Forelimb muscle (tissue), 1 donor: ENCODE results near the gene DNASE1L1. TPM values are rescaled to one million over a fixed set of nuclear protein-coding genes. Genes with fewer than 3 reads are reported as not detected.

Experiments
- DNase-seq: peaks from one replicate; pipeline ENCODE4 v3.0.0-alpha.2; 2013; ENCODE audit warnings: low read depth
- polyA plus RNA-seq: library from polyadenylated mRNA; unstranded; fragments of 120-200 nt; gene quantifications from one replicate; pipeline ENCODE4 v1.2.1, GENCODE V29; 2013; ENCODE audit not compliant: insufficient read length

The DNASE1L1 gene
- polyA plus RNA-seq, 1 donor, result 48.6 TPM

- DNase-seq, result no peak
These were observed 40.2 kb downstream of the DNASE1L1 start for GRCh38 chrX:154368630-154369448.

DNA sequence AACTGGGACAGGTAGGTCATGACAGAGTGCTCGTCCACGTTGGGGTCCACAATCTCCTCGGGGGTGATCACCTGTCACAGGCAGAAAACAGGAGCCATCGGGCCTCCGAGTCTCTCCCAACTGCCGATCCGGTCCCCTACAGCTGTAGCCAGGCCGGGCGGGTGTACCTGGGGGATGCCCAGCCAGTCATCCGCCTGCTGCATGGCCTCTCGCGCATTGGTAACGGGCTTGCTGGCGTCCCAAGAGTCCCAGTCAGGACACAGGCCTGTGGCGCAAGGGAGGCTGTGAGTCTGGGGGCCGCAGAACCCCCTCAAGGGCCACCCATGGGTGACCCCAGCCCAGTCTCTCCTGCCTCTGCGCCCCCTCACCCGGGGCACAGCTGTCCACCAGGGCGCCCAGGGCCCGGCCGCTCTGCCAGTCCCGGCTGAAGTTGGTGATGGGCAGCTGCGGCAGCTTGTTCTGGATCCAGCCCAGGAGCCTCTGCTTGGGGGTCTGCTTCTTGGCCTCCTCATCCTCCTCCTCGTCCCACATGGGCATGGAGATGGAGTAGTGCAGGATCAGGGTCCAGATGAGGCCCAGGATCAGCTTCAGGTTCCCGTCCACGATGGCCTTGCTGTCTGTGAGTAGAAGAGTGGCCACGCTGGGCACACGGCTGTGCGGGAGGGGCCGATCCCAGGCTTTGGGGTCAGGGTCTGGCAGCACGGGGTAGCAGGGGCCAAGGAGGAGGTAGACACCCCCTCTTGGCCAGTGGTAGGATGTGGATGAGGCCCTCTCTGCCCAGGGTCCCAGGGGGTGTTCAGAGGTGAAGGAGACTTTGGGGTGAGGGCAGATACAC, 41.4 kb downstream of the DNASE1L1 start:
- DNase-seq, result no peak

- no peak for DNase-seq
These were observed 42.4 kb downstream of the DNASE1L1 start for GRCh38 chrX:154366666-154367055.

GRCh38 chrX:154365997-154366665, 42.9 kb downstream of the DNASE1L1 start:
- DNase-seq, result no peak

DNA sequence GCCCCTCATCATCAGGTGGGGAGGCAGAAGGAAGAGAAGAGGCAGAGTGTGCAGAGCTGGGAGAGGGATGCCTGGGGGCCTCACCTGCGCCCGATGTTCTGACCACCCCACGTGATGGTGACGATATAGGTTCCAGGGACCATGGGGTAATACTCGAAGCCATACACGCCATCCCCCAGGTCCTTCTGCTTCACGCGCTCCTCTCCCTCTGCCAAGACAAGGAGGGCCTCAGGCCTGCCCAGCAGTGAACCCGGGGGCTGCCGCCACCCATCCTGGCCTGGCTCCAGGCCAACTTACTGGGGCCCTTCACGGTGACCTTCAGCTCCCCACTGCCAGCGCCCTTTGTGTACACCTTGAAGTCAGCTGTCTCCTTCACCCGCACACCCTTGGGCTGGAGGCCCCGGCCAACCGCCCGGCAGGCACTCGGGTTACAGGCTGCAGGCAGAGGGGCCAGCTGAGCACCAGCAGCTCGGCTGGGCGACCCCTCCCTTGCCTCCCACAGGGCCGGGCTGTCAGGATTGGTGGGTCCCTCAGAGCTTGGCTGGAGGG, 43.9 kb downstream of the DNASE1L1 start:
- no peak for DNase-seq

DNA sequence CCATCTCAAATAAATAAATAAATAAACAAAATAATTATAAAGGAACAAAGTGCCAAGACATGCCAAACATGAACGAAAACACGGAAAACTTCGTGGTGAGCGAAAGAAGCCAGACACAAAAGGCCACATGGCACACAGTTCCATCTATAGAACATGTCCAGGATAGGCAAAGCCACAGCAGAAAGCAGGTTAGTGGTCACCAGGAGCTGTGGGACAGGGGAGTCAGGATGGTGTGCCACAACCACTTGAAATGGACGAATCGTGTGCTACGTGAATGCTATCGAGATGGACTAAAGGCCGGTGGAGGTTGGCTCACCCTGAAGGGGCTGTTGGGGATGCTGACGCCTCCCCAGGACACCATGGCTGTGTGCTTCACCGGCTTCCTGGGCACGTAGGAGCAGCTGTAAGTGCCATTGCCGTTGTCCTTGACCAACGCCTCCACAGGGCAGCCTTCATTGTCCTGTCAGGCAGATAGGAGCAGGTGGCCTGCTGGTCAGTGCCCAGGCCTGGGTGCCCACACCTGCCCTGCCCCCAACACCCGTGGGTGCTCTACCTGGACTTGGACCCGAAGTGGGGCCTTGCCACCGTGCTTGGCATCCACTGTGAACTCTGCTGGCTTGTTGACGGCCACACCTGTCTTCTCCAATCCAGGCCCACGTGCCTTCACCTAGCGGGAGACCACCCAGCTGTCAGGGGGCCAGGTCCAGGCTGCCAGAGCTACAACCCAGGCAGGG, 45.2 kb downstream of the DNASE1L1 start:
- no peak for DNase-seq

DNA sequence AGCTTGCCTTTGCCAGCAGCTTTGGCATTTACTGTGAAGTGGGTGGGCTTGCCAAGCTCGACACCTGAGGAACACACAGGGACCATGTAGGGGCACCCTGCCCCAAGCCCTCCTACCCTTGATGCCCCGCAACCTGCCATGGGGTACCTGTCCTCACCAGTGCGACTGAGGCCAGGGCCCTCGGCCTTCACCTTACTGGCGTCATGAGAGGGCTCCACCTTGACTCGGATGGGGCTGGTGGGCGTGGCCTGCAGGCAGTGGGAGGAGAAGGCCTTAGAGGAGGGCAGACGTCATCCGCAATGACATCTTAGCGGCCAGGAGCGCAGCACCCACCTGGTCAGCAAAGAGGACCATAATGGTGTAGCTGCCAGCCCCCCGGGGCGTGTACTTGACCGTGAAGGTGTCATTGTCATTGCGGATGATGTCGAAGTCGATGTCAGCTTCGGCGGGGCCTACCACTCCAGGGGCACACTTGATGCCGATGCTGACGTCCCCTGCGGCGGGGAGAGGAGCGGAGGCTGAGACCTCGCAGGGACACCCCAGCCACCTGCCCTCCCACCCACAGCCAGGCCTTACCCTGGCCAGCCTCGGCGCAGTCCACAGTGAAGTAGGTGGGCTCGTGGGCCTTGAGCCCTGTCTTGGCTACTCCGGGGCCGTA, 46.8 kb downstream of the DNASE1L1 start:
- DNase-seq, result no peak

DNA sequence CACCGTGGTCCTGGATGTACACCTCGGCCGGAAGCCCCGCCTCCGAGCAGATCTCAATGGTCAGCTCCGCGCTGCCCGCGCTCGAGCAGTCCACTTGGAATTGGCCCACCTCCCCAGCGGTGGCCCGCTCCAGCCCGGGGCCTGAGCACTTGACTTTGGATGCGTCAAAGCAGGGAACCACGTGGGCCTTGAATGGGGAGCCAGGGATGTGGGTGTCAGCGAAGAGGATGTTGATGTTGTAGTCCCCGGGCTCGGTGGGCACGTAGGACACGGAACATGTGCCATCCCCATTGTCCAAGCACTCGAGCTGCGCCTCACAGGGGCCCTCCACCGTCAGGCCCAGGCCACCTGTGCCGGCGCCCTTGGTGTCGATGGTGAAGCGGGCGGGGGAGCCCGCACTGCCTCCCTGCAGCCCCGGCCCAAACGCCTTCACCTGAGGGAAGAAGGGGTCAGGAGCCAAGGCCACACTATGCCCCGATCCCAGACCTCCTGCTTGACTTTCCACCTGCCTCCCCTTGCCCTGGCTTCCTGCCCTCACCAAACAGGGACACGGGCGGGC, 48.8 kb downstream of the DNASE1L1 start:
- DNase-seq, result no peak

GRCh38 chrX:154359362-154360154, 49.5 kb downstream of the DNASE1L1 start:
- DNase-seq, result no peak

DNA sequence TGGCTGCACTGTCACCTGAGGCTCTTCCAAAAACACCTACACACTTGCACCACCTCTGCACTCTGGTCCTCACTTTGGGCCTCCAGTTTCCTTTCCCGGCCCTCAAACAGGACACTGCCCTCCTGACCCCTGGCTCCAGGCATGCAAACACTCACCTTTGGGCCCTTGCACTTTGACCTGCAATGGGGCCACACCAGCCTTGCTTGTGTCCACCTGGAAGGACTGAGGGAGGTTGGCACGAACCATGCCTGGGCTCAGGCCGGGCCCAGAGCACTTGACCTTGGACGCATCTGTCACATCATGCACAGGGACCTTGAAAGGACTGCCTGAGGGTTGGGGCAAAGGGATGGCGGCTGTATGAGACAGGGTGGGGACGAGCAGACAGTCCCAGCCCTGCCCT, 50.2 kb downstream of the DNASE1L1 start:
- no peak for DNase-seq

DNA sequence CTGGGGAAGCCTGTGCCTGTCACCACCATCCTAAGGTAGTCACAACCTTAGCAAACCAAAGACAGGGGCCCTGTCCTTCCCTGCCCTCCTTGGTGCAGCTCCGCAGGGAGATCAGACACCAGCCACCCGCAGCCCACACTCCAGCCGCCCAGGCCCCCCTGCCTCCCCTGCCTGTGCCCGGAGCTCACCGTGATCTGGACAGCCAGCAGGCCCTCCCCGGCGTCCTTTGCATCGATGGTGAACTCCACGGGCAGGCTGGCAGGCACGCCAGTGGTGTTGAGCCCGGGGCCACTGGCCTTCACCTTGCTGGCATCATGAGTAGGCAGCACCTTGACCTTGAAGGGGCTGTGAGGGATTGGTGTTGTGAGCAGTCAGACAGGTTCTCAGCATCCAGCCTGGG, 51.0 kb downstream of the DNASE1L1 start:
- DNase-seq, result no peak

DNA sequence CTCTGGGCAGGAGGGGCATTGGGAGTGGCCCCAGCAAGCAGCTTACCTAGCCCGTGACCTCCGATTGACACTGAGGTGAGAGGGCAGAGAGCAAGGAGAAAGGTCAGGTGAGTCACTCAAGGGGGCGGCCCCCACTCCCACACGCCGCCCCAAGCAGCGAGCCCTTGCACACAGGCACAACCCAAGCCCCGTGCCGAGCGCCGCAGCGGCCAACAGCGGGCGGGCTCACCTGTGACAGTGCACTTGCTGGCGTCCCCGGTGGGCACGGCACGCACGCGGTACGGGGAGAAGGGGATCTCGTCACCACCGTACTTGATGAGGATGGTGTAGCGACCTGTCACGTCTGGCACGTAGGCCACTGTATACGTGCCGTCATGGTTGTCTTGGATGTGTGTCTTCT, 51.8 kb downstream of the DNASE1L1 start:
- no peak for DNase-seq

DNA sequence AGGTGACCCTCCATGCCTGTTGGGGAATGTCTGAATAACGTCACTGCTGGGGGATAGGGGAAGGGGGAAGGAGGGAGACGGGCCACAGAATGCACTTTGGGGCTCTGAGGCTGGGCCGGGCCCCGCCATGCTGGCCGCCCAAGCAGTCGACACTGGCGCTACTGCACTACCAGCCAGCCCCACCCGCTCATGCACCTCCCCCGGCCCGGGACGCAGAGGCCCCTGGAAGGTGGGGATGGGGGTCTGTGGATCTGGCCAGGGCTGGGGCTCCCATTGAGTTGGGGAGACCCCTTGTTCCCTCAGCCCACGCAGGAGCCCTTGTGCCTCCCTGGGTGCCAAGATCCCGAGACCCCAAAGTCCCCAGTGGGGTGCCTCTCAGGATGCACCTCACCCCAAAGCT, 52.5 kb downstream of the DNASE1L1 start:
- DNase-seq, result no peak

- no peak for DNase-seq
These were observed 53.3 kb downstream of the DNASE1L1 start for GRCh38 chrX:154355776-154356140.

DNA sequence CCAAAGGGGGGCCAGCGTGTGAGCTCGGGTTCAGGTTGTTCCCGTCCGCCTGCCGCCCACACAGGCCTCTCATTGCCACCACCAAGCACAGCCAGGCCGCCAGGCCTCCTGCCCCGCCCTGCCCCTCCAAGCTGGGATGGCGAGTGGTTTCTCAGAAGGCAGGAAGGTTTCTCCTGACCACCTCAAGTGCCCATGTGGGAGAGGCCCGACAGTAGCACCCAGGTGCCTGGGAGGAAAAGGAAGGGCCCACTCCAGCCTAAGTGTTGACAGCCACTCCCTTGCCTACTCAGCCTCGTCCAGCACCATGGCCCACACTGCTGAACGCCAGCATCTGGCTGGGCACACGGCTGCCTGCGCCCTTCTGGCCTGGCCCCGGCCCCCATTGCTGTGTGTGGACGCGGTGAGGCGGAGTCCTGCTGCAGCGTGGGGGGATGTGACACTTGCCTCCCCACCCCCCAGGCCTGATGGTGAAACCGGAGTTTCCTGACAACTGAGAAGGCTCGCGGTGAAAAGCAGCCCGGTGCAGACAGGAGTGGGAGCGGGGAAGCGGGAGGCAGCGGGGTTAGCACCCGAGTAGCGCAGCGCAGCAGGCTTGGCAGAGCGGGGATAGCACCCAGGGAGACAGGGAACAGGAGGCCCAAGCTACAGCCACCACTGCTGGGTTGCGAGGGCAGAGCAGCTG, 53.8 kb downstream of the DNASE1L1 start:
- DNase-seq, result no peak

DNA sequence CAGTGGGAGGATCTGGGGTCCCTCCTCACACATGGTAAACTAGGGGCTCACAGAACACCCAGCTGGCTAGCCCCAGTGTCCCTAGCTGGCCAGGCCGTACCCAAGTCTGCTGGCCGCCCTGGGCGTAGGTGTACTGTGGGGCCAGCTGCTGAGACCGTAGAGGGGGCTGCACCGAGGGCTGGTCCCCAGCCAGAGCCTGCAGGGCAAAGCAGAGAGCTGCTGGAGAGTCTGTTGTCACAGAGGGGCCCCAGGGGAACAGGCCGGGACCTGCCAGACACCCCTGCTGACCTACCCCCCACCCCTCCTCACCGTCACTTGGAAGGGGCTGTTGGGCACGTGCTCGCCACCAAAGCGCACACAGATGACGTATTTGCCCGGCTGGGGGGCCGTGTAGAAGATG, 54.5 kb downstream of the DNASE1L1 start:
- no peak for DNase-seq

DNA sequence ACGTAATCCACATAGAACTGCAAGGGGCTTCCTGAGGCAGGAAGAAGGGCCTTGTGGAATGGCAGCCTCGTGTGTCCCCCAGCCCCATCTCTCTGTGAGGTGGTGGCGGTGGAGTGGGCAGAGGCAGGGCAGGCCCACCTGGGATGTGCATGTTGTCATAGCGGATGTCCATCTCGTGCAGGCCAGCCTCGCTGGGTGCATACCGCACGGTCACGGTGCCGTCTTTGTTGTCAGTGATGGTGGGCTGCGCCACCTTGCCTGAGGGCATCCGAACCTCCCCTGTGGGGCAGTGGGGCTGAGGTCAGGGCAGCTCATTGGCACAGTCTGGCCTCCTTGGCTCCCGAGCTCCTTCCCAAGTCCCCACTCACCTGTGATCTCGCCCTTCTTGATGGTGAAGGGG, 55.0 kb downstream of the DNASE1L1 start:
- DNase-seq, result no peak

DNA sequence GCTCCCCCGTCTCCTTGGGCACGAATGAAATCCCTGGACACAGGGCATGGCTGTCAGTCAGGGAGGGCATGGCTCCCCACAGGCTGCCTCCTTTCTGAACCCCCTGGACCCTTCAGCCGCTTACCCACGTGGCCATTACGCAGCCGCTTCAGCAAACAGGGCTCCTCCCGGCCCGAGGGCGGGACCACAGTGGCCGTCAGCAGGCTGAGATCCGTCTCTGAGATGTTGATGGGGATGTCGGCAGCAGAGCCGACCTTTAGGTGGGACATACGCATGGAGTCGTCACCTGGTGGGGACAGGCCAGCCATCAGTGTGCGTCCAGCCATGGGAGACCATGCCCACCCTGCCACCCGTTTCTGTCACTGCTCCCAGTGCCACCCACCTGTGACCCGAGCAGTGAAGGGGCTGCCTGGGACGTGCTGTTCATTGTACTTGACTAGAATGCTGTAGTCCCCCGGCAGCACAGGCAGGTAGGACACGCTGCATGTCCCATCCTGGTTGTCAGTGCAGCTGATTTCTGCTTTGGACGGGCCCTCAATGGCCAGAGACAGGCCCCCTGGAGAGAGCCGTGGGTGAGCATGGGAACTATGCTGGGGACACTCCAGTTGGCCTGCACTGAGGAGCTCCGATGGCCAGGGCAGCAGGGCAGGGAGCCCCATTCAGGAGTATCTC, 55.7 kb downstream of the DNASE1L1 start:
- DNase-seq, result no peak

DNA sequence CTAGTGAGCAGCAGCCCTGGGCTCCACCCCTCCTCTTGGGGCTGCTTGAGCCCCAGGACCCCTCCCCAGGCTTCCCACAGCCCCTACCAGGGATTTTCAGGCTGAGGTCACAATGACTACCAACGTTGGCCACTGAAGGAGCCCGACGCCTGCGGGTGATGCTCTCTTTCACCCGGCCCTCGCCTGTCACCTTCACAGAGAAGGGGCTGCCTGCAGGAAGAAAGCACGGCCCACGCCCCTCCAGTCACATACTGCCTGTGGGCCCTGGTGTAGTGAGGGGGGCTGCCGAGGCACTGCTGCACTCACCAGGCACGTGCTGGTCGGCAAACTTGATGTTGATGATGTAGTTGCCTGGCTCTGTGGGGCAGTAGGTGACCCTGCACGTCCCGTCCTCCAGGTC, 56.6 kb downstream of the DNASE1L1 start:
- no peak for DNase-seq
